Aorta (tissue), 5 donors: ENCODE measurements around the gene MTHFD1. TPM values are rescaled to one million over a fixed set of nuclear protein-coding genes. Genes with fewer than 3 reads are reported as not detected.
A peak's percentile ranks its signal among the peaks of the same experiment; 100 is the strongest.

Source experiments
- ATAC-seq: fragments of 200-7000 bp; cut with Tn5 transposase; one replicate; pipeline ENCODE4 v1.9.1; 2022; ENCODE audit warnings: moderate library complexity; ENCODE audit not compliant: low FRiP score
- DNase-seq, 2 donors: peaks; one replicate each; pipeline ENCODE4 v3.0.0-alpha.2; 2020
- H3K27ac ChIP-seq, 2 donors: one replicate each; pipeline ENCODE4 v1.5.1; 2013; ENCODE audit warnings: low read length in 2 of 2, mild to moderate bottlenecking in 2 of 2, moderate library complexity in 2 of 2, control low read depth in 1 of 2, inconsistent platforms in 1 of 2, low read depth in 1 of 2
- H3K27me3 ChIP-seq, 2 donors: one replicate each; pipeline ENCODE4 v1.6.1; 2013; ENCODE audit warnings: control low read depth in 1 of 2, low read length in 1 of 2, mild to moderate bottlenecking in 1 of 2, moderate library complexity in 1 of 2; ENCODE audit not compliant: insufficient read depth in 2 of 2, control insufficient read depth in 1 of 2
- H3K36me3 ChIP-seq, 2 donors: one replicate each; pipeline ENCODE4 v1.6.1; 2013; ENCODE audit warnings: control low read depth in 1 of 2, low read length in 1 of 2, mild to moderate bottlenecking in 1 of 2; ENCODE audit not compliant: insufficient read depth in 2 of 2, control insufficient read depth in 1 of 2
- H3K4me1 ChIP-seq, 2 donors: one replicate each; pipeline ENCODE4 v1.6.1; 2013; ENCODE audit warnings: low read length in 2 of 2, control low read depth in 1 of 2, mild to moderate bottlenecking in 1 of 2, moderate library complexity in 1 of 2; ENCODE audit not compliant: insufficient read depth in 2 of 2, control insufficient read depth in 1 of 2
- H3K4me3 ChIP-seq, 2 donors: one replicate each; pipeline ENCODE4 v1.5.1; 2013; ENCODE audit warnings: low read length in 2 of 2, control low read depth in 1 of 2, mild to moderate bottlenecking in 1 of 2
- H3K9me3 ChIP-seq: one replicate; pipeline ENCODE4 v1.6.1; 2013; ENCODE audit warnings: mild to moderate bottlenecking, low read length; ENCODE audit not compliant: control insufficient read depth
- WGBS, 2 donors: extraction: QIAGEN DNeasy Blood & Tissue Kit; methylation state at CpG; one replicate each; pipeline ENCODE4 v1.1.7; 2013; 5-methylcytosine and 5-hydroxymethylcytosine counted together
- intact Hi-C, 2 donors: fragments of 100-400 bp; cut with DNase I; formaldehyde crosslinking; loops; one replicate each; pipeline versions ENCODE4 v1.14.2 to v1.15.0; 2022
- polyA plus RNA-seq, 2 donors: library from polyadenylated mRNA; stranded (reverse); fragments of 200-250 nt; gene quantifications; one replicate each; pipeline ENCODE4 v1.2.3, GENCODE V29; 2013
- total RNA-seq, 2 donors: library from RNA; stranded (reverse); fragmentation: NEBNext Ultra II Directional; extraction: Animal tissue kit (Norgen Biotek cat#: 25700); gene quantifications; one replicate each; pipeline ENCODE4 v1.2.1, GENCODE V29; 2021
- donor health status: healthy with polysubstance abuse.
- donor health status: Bipolar disorder and iron deficiency.
- donor health status: DM: no; HTN: no; CAD: no.
- donor health status: DM: no; HTN: no; CAD: no.
- donor health status: DM: yes; HTN: yes; CAD: no.

Gene MTHFD1
- total and polyA plus RNA-seq, 4 donors = 12.0 to 44.6 (median 34.1) TPM

DNA sequence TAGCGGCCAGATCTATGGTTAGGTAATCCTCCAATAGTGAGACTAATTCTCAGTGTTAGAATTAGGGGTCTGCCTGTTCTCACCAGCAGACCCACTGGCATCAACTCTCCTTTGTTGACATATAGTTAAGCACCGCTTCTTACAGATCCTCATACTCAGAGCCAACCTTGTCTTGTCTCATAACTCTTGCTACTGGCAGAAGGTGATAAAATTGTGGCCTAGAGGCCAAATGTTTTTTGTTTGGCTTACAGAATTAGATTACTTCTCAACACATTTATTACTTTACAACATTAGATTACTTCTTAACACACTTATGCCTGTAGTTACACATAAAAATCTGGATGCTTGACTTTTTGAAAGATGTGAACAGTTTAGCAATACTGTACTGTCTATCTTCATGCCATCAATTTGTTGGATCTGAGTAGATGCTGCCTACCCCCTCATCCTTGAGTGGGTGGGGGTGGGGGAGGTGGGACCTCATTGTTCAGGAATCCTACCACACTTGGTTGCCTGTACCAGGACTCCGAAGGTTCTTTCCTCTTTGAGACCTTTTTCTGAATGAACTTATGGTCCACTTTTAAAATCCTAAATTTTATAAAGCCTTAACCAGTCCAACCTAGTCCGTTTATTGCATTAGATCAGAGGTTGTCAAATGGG is 7.0 kb downstream of the MTHFD1 start:
- ATAC-seq (no peak), DNase-seq (no peak)
- WGBS, 2 donors = 83 to 85% methylated on average over 4 of the region's 4 CpGs

DNA sequence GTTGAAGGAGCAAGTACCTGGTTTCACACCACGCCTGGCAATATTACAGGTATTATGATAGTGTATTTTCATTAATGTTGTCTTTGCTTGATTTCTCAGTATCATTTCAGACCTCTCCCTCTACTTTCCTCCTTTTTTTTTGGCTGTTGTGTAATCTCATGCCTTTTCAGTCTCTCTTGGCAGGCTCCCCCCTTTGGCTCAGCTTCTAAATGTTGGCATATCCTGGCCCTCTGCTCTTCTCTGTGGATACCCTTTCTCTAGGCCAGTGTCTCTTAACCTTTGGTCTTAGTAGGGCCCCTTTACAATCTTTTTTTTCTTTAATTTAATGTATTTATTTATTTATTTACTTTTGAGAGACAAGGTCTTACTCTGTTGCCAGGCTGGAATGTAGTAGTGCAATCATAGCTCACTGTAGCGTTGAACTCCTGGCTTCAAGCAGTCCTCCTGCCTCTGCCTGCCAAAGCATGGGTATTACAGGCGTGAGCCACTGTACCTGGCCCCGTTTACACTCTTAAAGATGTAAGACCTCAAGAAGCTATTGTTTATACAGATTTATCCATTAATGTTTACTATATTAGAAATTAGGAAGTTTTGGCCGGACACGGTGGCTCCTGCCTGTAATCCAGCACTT is 12.8 kb downstream of the MTHFD1 start:
- DNase-seq (no peak), ATAC-seq (no peak)
- H3K27me3 ChIP-seq = no peaks in the 10 kb centered on the region
- H3K4me1 ChIP-seq = no peaks in the 10 kb centered on the region
- no peaks in the 10 kb centered on the region for H3K9me3 ChIP-seq
- H3K27ac ChIP-seq = no peak overlapping the region
- intact Hi-C loops = no loop called here
- peaks cover 0 to 2% of the 10 kb centered on the region in 2 donors for H3K36me3 ChIP-seq
- no peak overlapping the region for H3K4me3 ChIP-seq
- WGBS, 2 donors = 52 to 53% methylated on average over 6 of the region's 6 CpGs

More for the DNA sequence above, 7.0 kb downstream of the MTHFD1 start:
- Histone ChIP-seq H3K4me1 (no peaks in the 10 kb centered on the region), H3K27ac (no peak overlapping the region), H3K4me3 (no peak overlapping the region), H3K9me3 (no peaks in the 10 kb centered on the region), H3K36me3 (no peaks in the 10 kb centered on the region), H3K27me3 (no peaks in the 10 kb centered on the region)
- intact Hi-C loops = no loop called here

DNA sequence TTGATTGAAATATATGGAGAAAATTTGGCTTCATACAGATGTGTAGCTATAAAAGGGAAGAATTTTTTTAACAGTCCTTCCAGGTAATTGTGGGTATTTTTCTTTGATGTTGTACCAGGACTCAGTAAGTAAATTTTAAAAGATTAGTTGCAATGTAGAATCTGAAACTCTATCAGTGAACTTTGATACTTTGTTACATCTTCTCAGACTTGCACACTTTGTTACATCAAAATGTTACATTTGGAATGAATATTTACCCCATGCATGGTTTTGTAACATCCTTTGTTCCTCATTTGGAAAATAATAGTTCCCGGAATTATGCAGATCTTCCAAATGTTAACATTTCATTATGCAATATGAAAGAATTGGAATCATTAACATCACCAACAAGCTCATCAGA is 13.8 kb downstream of the MTHFD1 start:
- H3K4me3 ChIP-seq = no peak overlapping the region
- intact Hi-C loops = no loop called here
- 93 to 100% methylated on average over 1 of the region's 1 CpG for WGBS, 2 donors
- no peaks in the 10 kb centered on the region for H3K27me3 ChIP-seq
- no peak for DNase-seq
- H3K4me1 ChIP-seq = no peaks in the 10 kb centered on the region
- no peak for ATAC-seq
- no peaks in the 10 kb centered on the region for H3K9me3 ChIP-seq
- H3K27ac ChIP-seq = no peak overlapping the region
- H3K36me3 ChIP-seq = peaks cover 0 to 2% of the 10 kb centered on the region in 2 donors

DNA sequence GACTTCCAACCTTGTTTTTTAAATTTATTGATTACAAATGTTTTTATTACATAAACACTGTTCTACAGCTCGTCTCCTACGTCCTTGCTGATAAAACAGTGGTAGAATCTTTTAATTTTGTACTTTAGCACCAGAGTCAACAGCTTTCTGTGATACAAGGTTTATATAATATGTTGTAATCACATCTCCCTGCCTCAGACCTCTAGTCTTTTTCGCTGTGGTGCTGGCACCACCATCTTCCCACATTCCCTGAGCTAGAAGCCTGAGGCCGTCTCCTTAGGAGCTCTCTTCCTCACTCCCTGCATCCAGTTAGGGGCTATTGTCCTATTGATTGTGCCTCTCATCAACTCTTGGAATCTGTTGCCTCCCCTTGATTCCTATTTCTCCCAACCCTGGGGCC is 17.1 kb downstream of the MTHFD1 start:
- 94 to 96% methylated on average over 4 of the region's 4 CpGs for WGBS, 2 donors

DNA sequence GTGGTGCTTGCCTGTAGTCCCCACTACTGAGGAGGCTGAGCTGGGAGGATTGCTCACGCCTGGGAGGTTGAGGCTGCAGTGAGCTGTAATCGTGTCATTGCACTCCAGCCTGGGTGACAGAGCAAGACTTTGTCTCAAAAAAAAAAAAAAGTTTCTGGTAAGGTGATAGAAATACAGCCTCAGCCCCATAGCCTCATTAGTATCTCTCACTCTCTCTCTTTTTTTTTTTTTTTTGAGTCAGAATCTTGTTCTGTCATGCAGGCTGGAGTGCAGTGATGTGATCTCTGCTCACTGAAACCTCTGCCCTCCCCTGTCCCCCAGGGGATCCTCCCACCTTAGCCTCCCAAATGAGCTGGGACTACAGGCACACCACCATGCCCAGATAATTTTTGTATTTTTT is 19.2 kb downstream of the MTHFD1 start:
- ATAC-seq = no peak
- 95 to 100% methylated on average over 2 of the region's 2 CpGs for WGBS, 2 donors
- Histone ChIP-seq H3K27ac (no peak overlapping the region), H3K36me3 (peaks cover 0 to 2% of the 10 kb centered on the region in 2 donors), H3K27me3 (no peaks in the 10 kb centered on the region), H3K4me1 (no peaks in the 10 kb centered on the region), H3K4me3 (no peak overlapping the region), H3K9me3 (no peaks in the 10 kb centered on the region)
- intact Hi-C loops = no loop called here
- no peak for DNase-seq

More for the DNA sequence above, 17.1 kb downstream of the MTHFD1 start:
- Histone ChIP-seq H3K27ac (no peak overlapping the region), H3K9me3 (no peaks in the 10 kb centered on the region), H3K27me3 (no peaks in the 10 kb centered on the region), H3K36me3 (peaks cover 0 to 2% of the 10 kb centered on the region in 2 donors), H3K4me1 (no peaks in the 10 kb centered on the region), H3K4me3 (no peak overlapping the region)
- intact Hi-C loops = no loop called here
- DNase-seq = no peak
- no peak for ATAC-seq

DNA sequence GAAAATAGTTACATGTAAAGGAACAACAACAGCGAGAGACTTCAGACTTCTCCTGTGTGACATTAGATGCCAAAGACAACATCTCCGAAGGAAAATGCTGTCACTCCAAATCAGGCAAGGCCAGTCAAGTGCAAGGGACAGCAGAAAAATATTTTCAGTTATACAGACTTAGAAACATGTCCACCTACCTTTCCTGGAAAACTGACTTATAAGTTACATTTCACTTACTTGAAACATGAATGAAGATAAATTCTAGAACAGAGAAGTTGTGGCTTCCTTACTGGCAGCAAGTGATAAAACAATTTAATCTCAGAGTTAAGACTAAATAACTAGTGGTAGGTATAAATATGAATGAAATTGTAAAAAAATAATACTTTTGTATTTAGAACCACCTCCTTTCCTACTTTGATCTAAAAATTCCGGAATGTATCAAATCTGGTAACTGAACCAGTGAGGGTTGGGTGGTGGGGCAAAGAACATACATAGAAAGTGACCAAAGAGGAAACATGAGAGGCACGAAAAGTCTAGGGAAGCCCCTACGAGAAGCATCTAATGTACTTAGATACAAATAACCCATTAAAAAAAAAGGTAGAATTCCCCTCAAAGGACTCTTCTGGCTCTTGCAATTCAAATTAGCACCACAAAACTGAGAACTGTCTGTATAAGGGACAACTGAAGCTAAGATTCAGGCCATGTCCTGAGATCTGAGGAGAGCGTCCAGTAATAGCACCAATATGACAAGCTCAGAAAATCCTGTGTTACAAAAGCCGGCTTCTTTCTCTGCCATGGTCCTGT is 21.2 kb downstream of the MTHFD1 start:
- Histone ChIP-seq H3K4me3 (peak overlapping the region in 1 of 2 donors; percentile 19), H3K27me3 (no peaks in the 10 kb centered on the region), H3K36me3 (no peaks in the 10 kb centered on the region), H3K27ac (peak overlapping the region; percentile 63 to 64), H3K9me3 (no peaks in the 10 kb centered on the region), H3K4me1 (no peaks in the 10 kb centered on the region)
- intact Hi-C loops = no loop called here
- no peak for DNase-seq
- no peak for ATAC-seq
- WGBS, 2 donors = 35 to 43% methylated on average over 7 of the region's 7 CpGs

DNA sequence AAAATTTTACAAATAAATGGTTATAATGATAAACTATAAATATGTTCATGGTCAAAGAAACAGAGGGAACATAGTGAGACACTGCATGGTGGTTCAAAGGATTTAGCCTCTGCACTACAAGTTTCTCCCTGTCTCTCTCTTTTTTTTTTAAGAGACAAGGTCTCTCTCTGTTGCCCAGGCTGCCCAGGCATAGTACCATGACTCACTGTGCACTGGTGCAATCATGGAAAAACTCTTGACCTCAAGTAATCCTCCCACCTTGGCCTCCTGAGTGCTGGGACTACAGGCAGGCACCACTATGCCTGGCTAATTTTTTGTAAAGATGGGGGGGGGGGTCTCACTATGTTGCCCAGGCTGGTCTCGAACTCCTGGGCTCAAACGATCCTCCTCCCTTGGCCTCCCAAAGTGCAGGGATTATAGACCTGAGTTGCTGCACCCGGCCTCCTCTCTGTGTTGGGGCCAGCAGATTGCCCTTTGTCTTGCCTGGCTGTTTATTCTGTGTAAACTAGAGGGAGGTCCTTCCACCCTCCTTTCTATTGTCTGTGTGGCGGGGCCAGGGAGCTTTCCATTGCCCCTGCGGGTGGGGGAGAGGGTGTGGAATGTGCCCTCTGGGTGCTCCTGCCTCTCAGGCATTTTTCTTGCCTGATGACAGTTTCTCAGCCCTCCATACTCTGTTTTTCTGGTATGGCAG is 22.1 kb downstream of the MTHFD1 start:
- Histone ChIP-seq H3K4me1 (no peaks in the 10 kb centered on the region), H3K9me3 (no peaks in the 10 kb centered on the region), H3K4me3 (no peak overlapping the region), H3K27me3 (no peaks in the 10 kb centered on the region), H3K27ac (peak overlapping the region in 1 of 2 donors; percentile 76), H3K36me3 (no peaks in the 10 kb centered on the region)
- intact Hi-C loops = no loop called here
- ATAC-seq (no peak), DNase-seq (no peak)
- 90 to 92% methylated on average over 5 of the region's 5 CpGs for WGBS, 2 donors

DNA sequence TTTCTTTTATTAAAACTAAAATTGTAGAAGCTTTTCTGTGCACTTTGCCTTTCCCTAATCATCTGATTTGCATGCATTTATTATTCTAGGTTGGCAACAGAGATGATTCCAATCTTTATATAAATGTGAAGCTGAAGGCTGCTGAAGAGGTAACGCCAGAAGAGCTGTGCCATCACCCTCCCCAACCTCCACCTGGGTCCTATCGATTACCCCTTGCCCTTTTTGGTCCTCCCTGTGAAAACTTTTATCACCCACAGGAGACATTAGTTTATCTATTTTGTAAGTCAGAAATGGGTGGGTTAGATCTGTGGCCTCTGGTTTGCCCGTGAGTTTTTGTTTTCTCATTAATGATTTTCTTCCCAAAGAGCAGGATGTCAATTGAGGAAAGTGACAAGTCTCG is 22.8 kb downstream of the MTHFD1 start:
- WGBS, 2 donors = 97% methylated on average over 4 of the region's 4 CpGs
- ATAC-seq (no peak), DNase-seq (no peak)
- intact Hi-C loops = no loop called here
- Histone ChIP-seq H3K27ac (no peak overlapping the region), H3K36me3 (peaks cover 0 to 2% of the 10 kb centered on the region in 2 donors), H3K27me3 (no peaks in the 10 kb centered on the region), H3K4me1 (no peaks in the 10 kb centered on the region), H3K9me3 (no peaks in the 10 kb centered on the region), H3K4me3 (no peak overlapping the region)
